ENCODE data around the gene ST3GAL6.

- no peak for TF ChIP-seq SP2 (tag by site-specific recombination; IDR thresholded peaks at IDR 0.05)
- TF ChIP-seq ZNF239 (tag by site-specific recombination; IDR thresholded peaks at IDR 0.05) = no peak
- no peak for TF ChIP-seq KLF8 (tag by site-specific recombination; IDR thresholded peaks at IDR 0.05)
- TF ChIP-seq ZNF792 (tag by site-specific recombination; IDR thresholded peaks at IDR 0.05) = no peak
- no peak for TF ChIP-seq ATF2 (tag by site-specific recombination; IDR thresholded peaks at IDR 0.05; ENCODE audit: low read depth)
- no peak for TF ChIP-seq ZNF138 (tag by site-specific recombination; IDR thresholded peaks at IDR 0.05; ENCODE audit: borderline replicate concordance)
- no peak for TF ChIP-seq PRDM1 (tag by site-specific recombination; IDR thresholded peaks at IDR 0.05)
- TF ChIP-seq KLF1 (tag by site-specific recombination; IDR thresholded peaks at IDR 0.05) = no peak
- TF ChIP-seq ZNF121 (tag by site-specific recombination; IDR thresholded peaks at IDR 0.05) = no peak
- TF ChIP-seq YY1 (tag by site-specific recombination; IDR thresholded peaks at IDR 0.05) = no peak
- no peak for TF ChIP-seq CTCF (tag by site-specific recombination; IDR thresholded peaks at IDR 0.05)
- no peak for TF ChIP-seq HOXA7 (CRISPR knock-in tag; IDR thresholded peaks at IDR 0.05; ENCODE audit: borderline replicate concordance)
- no peak for TF ChIP-seq ZNF777 (tag by site-specific recombination; IDR thresholded peaks at IDR 0.05; ENCODE audit: borderline replicate concordance)
Measured at GRCh38 chr3:98782824-98783500, 19.8 kb downstream of the ST3GAL6 start.

Measured in HEK293 (cell line).